HG03342 (cell line): ENCODE results near the gene CSF2RB.

Experiments
- ATAC-seq: cut with Tn5 transposase; IDR thresholded peaks from one replicate; pipeline ENCODE4 v1.9.1; 2021; ENCODE audit warnings: mild to moderate bottlenecking, moderate library complexity; ENCODE audit not compliant: unreplicated experiment

The CSF2RB gene

GRCh38 chr22:36918586-36919284 is 5.3 kb downstream of the CSF2RB start:
- ATAC-seq: no peak

- ATAC-seq: no peak
Observed at GRCh38 chr22:36921309-36922104, 8.1 kb downstream of the CSF2RB start.

DNA sequence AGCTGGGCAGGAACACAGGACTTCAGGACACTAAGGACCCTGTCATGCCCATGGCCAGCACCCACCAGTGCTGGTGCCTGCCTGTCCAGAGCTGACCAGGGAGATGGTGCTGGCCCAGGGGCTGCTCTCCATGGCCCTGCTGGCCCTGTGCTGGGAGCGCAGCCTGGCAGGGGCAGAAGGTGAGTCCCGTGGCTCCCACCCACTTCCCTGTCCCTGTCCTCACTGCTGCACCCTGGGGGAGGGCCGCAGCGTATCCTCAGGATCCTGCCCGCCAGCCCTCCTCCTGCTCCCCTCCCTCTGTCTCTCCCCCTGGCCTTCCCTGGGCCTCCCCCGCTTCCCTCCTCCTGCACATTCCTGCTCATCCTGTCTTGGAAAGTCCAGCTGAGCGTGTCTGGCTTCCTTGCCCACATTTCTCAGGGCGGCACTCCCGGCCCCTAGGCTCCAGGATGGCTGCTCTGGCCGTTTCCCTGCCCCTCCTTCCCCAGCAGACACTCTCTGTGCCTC is 8.7 kb downstream of the CSF2RB start:
- ATAC-seq: no peak

DNA sequence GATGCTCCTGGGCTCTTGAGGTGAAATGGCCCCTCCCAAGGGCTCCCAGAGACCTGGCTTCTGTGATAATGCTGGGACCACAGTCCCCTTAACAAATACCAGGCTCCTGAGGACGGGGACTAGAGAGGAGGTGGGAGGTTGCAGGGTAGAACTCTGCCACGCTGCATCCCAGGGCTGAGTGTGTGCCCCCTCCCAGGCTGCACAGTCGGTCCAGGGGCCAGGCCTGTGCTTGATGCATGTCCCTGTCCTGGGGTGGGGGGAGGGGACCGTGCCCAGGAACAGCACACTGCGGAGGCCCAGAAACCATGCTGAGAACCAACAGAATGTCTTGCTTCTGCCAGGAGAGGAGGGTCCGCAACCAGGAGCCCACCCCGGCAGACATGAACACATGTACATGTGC is 9.3 kb downstream of the CSF2RB start:
- ATAC-seq: no peak

GRCh38 chr22:36923131-36923788 is 9.8 kb downstream of the CSF2RB start:
- ATAC-seq: no peak

DNA sequence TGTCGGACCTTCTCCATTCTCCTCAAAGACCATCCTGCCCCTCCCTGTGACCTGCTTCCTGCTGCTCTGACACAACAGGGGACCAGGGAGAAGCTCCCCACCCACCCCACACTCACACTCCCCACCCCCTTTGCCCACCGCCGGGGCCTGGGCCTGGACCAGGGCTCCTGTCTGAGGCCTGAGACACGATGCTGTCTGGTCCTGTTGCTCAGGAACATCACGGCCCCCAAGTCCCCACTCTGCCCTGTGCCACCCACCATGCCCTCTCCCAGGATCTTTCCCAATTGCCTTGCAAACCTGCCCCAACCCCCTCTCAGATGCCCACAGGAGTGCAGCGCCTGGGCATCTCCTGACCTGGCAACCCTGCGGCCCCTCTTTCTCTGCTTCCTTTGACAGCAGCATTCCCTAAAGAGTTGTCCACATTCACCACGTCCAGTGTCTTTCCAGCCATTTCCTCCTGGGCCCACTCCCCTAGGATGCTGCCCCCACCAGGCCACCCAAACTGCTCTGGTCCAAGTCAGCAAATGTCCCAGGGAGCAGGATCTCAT is 10.8 kb downstream of the CSF2RB start:
- ATAC-seq: no peak

GRCh38 chr22:36925388-36926290 is 12.2 kb downstream of the CSF2RB start:
- ATAC-seq: no peak

GRCh38 chr22:36926309-36926708 is 12.9 kb downstream of the CSF2RB start:
- ATAC-seq: no peak

GRCh38 chr22:36926721-36927435 is 13.4 kb downstream of the CSF2RB start:
- no peak for ATAC-seq

GRCh38 chr22:36927671-36928070 is 14.2 kb downstream of the CSF2RB start:
- no peak for ATAC-seq

- ATAC-seq: no peak
Observed at GRCh38 chr22:36928196-36928595, 14.8 kb downstream of the CSF2RB start.

DNA sequence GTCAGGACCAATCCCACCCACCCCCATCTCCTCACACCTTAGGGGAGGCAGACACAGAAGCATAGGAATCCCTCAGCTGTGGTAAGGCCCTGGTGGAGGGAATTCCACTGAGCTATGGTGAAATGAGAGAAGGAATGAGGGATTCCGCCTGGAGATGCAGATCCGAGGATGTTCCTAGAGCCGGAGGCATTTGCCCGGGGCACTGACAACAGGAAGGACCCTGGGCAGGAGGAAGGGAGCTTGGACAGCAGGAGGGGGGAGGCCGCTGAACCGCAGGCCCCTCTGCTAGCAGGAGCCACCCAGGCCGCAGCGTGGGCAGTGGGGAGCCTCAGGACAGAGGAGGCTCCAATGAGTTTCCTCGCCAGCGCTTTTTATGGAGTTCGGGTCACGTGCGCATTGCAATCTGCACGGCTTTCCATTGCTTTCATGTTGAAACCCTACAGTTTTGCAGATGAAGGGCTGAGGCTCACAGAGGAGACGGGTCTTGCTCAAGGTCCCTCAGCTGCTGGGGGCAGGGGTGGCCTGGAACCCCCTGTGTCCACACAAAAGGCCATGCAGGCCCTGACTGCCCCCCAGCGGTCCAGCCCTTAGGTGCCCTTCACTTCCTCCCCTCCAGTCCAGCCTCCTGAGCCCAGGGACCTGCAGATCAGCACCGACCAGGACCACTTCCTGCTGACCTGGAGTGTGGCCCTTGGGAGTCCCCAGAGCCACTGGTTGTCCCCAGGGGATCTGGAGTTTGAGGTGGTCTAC is 15.5 kb downstream of the CSF2RB start:
- ATAC-seq: no peak

- no peak for ATAC-seq
Observed at GRCh38 chr22:36929621-36930020, 16.2 kb downstream of the CSF2RB start.

DNA sequence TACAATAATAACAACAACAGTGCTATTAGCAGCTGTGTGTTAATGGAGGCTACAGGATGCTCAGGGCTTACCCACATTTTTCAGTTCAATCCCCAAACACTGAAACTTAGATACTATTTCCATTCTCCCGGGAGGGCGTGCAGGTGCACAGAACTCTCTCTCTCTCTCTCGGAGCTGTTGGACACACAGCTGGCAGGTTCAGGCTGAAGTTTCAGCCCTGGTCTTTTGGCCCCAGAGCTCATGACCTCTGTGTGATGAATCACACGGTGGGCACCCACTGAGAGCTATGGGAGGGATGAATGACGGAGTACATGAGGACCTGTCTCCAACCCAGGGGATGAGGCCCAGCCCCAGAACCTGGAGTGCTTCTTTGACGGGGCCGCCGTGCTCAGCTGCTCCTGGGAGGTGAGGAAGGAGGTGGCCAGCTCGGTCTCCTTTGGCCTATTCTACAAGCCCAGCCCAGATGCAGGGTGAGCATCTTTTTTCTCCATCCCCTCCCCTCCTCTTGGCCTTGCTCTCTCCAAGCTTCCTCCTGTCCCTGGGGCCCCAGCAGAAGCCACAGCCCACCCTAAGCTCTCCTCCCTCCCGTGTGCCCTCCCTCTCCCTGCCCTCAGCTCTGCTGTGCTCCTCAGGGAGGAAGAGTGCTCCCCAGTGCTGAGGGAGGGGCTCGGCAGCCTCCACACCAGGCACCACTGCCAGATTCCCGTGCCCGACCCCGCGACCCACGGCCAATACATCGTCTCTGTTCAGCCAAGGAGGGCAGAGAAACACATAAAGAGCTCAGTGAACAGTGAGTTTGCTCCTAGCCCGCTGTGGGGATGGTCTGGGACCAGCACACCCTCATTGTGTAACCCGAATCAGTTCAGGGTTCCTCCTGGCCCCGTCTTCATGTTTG is 16.9 kb downstream of the CSF2RB start:
- ATAC-seq: no peak

DNA sequence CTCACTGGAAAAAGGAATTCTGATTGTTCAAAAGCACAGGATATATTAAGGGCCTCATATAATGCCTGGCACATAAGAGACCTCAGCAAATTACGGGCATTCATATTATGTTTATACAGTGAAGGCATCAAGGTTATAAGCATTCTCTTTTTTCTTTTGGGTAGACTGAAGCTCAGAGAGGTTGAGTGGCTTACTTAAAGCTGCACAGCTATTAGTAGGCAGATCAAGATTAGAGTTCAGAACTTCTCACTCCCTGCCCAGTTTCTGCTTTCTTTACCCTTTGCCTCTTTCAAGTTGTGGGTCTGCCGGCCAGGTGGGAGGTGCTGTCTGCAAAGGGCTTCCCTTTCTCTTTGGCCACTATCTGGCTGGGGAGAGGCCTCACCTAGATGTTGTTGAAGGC is 18.0 kb downstream of the CSF2RB start:
- no peak for ATAC-seq

DNA sequence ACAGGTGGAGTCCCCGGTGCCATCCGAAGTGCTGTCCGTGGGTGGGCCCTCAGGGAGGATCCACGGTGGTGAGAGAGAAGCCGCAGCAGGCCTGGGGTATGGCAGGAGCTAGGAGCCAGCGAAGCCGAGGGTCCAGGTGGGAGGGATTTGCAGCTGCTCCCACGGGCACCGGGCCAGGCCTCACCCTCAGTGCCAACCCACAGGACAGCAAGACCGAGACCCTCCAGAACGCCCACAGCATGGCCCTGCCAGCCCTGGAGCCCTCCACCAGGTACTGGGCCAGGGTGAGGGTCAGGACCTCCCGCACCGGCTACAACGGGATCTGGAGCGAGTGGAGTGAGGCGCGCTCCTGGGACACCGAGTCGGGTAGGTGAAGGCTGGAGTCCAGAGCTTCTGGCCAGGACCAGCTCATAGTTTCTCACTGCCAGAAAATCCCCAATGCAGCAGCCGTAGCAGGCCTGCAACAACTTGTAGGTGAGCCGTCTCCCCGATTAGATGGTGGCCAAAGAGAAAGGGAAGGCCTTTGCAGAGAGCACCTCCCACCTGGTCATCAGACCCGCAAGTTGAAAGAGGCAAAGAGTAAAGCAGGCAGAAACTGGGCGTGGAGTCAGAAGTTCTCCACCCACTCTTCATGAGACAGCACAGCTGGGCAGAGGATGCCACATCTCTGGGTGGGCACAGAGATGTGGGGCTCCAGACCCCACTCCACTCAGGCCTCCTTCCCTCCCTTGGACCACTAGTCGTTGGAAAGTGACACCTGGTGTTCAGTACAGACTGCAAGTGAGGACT is 20.4 kb downstream of the CSF2RB start:
- no peak for ATAC-seq
